KBM-7 (cell line): ENCODE data around the gene POU6F2.

ENCODE experiments used
- DNase-seq: peaks from one replicate; pipeline ENCODE4 v3.0.0-alpha.2; 2015
- in situ Hi-C: fragments of 300-500 bp; cut with MboI; formaldehyde crosslinking; loops from 2 replicates; pipeline ENCODE4 v1.14.3; 2020; ENCODE audit warnings: low sequenced_read_pairs, low pct_unique_long_range_greater_than_20kb, mixed read lengths

POU6F2 gene

DNA sequence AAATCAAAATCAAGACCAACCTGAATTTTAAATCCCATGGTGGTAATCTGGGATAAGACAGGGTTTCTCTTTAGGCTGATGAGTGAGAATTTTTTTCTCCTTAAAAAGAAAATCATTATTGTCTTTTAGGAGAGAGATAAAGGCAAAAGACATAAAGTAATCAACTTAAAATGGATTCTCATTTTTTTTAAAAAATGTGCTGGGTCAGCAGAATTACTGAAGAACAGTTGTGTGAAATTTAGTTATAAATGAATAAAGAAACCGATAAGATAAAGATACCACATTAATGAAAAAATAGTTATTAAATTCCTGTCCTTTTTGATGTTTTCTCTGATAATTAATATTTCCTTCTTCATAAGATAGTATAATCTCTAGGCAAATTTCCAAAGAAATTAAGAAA lies 427.2 kb downstream of the POU6F2 start:
- DNase-seq: no peak
- in situ Hi-C loops: no loop called here

- in situ Hi-C loops: no loop called here
- DNase-seq: no peak
Observed at GRCh38 chr7:39405581-39405980, 427.9 kb downstream of the POU6F2 start.

DNA sequence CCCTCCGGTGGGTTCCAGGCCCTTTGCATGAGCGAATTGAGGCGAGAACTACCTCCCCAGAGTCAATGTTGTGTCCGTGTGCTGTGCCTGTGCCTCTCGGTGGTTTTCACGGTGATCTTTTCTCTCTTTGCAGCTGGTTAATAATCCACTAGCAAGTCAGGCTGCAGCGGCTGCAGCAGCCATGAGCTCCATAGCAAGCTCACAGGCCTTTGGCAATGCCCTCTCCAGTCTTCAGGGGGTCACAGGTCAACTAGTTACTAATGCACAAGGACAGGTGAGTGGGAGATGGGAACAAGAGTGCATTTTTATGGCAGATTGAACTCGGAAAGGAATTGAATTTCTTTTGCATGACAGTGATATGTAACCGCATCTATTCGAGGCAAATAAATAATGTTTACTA lies 428.8 kb downstream of the POU6F2 start:
- in situ Hi-C loops: no loop called here
- DNase-seq: no peak

- no peak for DNase-seq
Observed at GRCh38 chr7:39407137-39407536, 429.4 kb downstream of the POU6F2 start.

DNA sequence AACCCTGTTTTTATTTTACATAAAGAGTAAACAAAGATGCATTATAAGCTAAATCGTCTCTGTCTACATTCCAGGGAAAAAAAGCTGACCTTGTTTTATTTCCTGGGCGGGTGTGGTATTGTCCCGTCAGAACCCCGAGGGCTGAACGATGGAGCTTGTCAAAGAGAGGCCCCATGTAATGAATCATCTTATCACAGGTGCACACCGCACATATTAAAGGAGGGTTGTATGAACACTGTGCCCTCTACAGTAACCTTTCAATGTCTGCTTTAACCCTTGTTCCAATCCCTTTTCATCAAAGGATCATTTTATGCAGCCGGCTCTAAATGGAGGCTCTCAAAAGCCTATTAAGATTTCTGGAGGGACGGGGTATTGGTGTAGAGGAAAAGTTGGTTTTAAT lies 430.0 kb downstream of the POU6F2 start:
- in situ Hi-C loops: no loop called here
- no peak for DNase-seq

More at GRCh38 chr7:39407137-39407536, 429.4 kb downstream of the POU6F2 start:
- in situ Hi-C loops: no loop called here

GRCh38 chr7:39408906-39409305 lies 431.2 kb downstream of the POU6F2 start:
- no peak for DNase-seq
- in situ Hi-C loops: no loop called here

GRCh38 chr7:39410582-39410981 lies 432.9 kb downstream of the POU6F2 start:
- in situ Hi-C loops: no loop called here

GRCh38 chr7:39413636-39414223 lies 436.0 kb downstream of the POU6F2 start:
- in situ Hi-C loops: no loop called here
- DNase-seq: peak; percentile 26

More at GRCh38 chr7:39410582-39410981, 432.9 kb downstream of the POU6F2 start:
- DNase-seq: no peak

- in situ Hi-C loops: no loop called here
- DNase-seq: peak; percentile 54
Observed at GRCh38 chr7:39414224-39415035, 436.7 kb downstream of the POU6F2 start.

GRCh38 chr7:39415091-39415787 lies 437.5 kb downstream of the POU6F2 start:
- DNase-seq: no peak
- in situ Hi-C loops: no loop called here

DNA sequence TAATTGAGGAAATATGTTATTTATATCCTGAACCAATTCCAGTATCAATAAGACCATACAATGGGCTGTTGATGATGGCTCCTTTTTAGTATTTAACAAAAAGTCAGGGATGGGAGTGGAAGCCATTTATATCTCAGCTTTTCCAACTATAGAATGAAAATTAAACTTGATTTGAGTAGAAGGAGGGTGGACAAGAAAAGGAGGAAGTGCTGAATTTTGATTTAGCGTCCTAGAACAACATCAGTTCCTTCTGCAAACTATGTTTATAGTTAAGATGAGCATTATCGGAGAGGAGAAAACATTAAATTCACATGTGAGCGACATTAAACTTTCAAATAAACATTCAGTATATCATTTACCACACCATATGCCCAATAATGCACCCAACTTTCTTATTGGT lies 439.2 kb downstream of the POU6F2 start:
- DNase-seq: no peak
- in situ Hi-C loops: no loop called here

GRCh38 chr7:39417642-39418041 lies 439.9 kb downstream of the POU6F2 start:
- in situ Hi-C loops: no loop called here

DNA sequence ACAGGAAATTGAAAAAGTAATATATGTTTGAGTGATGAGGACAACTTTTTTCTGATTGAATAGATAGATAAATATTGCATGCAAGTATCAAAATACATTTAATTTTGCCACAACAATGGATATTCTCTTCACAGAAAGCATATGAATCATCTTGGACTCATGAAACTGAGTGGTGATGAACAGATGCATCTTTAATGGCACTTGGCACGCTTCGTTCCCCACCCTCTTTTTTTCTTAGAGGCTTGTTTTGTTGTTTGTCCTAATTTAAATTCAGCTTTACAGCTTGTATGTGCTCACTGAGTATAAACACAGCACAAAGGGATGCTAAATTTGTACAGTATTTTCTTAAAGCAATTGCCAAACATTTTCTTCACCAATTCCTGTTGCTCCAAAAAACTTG lies 443.5 kb downstream of the POU6F2 start:
- in situ Hi-C loops: no loop called here
- DNase-seq: no peak

More at GRCh38 chr7:39417642-39418041, 439.9 kb downstream of the POU6F2 start:
- no peak for DNase-seq

DNA sequence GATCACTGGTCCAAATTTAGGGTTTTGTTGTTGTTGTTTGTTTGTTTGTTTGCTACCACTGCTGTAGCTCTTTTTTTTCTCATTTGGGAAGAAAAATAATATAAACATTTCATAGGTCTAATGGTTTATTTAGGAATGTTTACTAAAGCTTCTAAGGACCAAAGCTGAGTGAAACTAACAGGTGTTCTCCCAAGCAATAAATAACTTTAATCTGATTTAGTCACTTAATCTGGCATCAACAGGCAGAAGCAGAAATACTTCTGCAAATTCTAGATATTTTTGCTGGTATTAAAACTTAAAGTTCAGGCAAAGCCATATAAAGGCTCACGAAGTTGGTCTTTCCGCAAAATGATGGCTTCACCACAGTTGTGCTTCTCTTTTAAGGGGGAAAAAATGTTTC lies 444.0 kb downstream of the POU6F2 start:
- DNase-seq: no peak
- in situ Hi-C loops: no loop called here

DNA sequence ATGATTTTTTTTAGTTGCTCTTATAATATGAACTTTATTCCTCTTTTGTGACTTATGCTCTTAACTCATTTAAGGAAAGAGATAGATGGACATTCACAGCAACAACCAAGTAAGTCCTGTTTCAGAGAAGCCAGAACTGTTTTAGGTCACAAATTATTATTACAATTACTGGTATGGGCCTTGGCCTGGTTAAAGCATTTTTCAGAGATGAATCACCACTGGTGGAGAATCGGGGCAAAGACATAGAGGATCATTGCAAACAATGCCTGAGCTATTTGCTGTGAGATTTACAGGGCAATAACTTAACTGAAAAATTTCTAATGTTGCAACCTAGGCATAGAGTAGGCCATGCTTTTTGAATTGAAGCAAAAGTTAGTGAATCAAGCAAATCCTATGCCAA lies 450.5 kb downstream of the POU6F2 start:
- DNase-seq: no peak
- in situ Hi-C loops: no loop called here

GRCh38 chr7:39429421-39429820 lies 451.7 kb downstream of the POU6F2 start:
- DNase-seq: no peak
- in situ Hi-C loops: no loop called here

GRCh38 chr7:39430441-39430840 lies 452.7 kb downstream of the POU6F2 start:
- in situ Hi-C loops: no loop called here

DNA sequence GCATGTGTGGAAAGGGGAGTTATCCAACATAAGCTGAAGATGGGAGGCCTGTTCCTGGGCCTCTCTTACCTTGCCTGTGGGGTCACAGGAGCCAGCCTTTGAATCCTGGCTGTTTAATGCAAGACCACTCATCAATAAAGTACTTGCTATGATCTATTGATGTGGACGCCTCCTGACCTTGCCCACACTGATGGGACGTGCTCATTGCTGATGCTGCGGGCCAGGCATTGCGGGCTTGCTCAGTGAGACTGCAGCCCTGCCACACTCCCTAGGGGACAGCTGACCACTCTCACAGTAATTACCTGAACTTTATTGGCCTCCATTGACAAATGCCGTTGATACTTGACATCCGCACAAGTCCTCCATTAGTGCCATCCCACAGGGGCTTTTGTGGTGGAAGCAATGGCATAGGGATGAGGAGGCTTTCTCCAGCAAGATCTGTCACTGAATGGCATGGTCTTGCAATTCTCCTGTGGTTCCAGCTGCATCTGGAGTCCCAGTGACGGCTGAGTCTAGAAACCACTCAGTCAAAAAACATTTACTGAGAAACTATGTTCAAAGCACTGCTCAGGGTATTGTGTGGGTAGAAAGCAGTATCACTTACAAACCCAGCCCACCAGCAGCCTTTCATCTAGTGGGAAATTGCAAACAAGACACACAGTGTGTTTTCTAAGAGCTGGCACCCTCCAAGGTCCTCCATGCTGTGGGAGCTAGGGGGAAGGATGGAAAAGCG lies 453.4 kb downstream of the POU6F2 start:
- in situ Hi-C loops: no loop called here
- DNase-seq: no peak

More at GRCh38 chr7:39430441-39430840, 452.7 kb downstream of the POU6F2 start:
- DNase-seq: no peak

GRCh38 chr7:39432368-39432767 lies 454.7 kb downstream of the POU6F2 start:
- in situ Hi-C loops: no loop called here
- DNase-seq: no peak
